IMR-90 (cell line): ENCODE measurements around the gene KDM1A. TPM values are rescaled to one million over a fixed set of nuclear protein-coding genes. Genes with fewer than 3 reads are reported as not detected.

Experiments used
- ATAC-seq: fragments of 200-7000 bp; cut with Tn5 transposase; 2 replicates; pipeline ENCODE4 v1.9.1; 2020; ENCODE audit warnings: low read depth, mild to moderate bottlenecking, moderate library complexity
- BruUV-seq: library from RNA; stranded (reverse); fragments of 400-500 nt; replicated peaks from 2 replicates; lab custom pipeline; 2021; lab: Mats Ljungman, UMichigan
- CTCF ChIA-PET: fragments of 300-600 bp; formaldehyde crosslinking; extraction: SDS; loops from one replicate; lab custom pipeline; 2021; ENCODE audit warnings: antibody characterized with exemption; lab: Yijun Ruan, JAX
- POLR2A ChIA-PET: fragments of 300-600 bp; sonication (Branson Sonifier 250); formaldehyde crosslinking; loops from one replicate; lab custom pipeline; 2022; ENCODE audit warnings: antibody characterized with exemption; ENCODE audit not compliant: unreplicated experiment; lab: Charles Lee
- DNase-seq: peaks from one replicate; pipeline ENCODE4 v3.0.0; 2013
- H2AFZ ChIP-seq: replicated peaks from 2 replicates; pipeline ENCODE3; 2013; ENCODE audit warnings: low read length, mild to moderate bottlenecking; ENCODE audit not compliant: poor library complexity
- H2AK5ac ChIP-seq: 2 replicates; pipeline ENCODE4 v1.6.1; 2013; ENCODE audit warnings: low read depth, low read length, inconsistent platforms
- H2AK9ac ChIP-seq: replicated peaks from 2 replicates; pipeline ENCODE3; 2013; ENCODE audit warnings: mild to moderate bottlenecking, low read depth, low read length, moderate library complexity; ENCODE audit not compliant: poor library complexity
- H2BK120ac ChIP-seq: 2 replicates; pipeline ENCODE4 v1.6.1; 2013; ENCODE audit warnings: low read depth, low read length, inconsistent platforms
- H2BK15ac ChIP-seq: 3 replicates; pipeline ENCODE4 v1.6.1; 2013; ENCODE audit warnings: low read depth, low read length, inconsistent platforms
- H2BK20ac ChIP-seq: 2 replicates; pipeline ENCODE4 v1.6.1; 2013; ENCODE audit warnings: low read depth, mild to moderate bottlenecking, inconsistent platforms, low read length, moderate library complexity
- H2BK5ac ChIP-seq: 2 replicates; pipeline ENCODE4 v1.6.1; 2013; ENCODE audit warnings: mild to moderate bottlenecking, low read depth, low read length, inconsistent platforms; ENCODE audit not compliant: poor library complexity, severe bottlenecking
- H3K14ac ChIP-seq: replicated peaks from 2 replicates; pipeline ENCODE4 v1.6.1; 2013; ENCODE audit warnings: low read depth, low read length, inconsistent platforms
- H3K18ac ChIP-seq: 2 replicates; pipeline ENCODE4 v1.6.1; 2013; ENCODE audit warnings: low read depth, low read length, control low read depth
- H3K23ac ChIP-seq: 2 replicates; pipeline ENCODE4 v1.6.1; 2013; ENCODE audit warnings: low read depth, low read length, inconsistent platforms
- H3K27ac ChIP-seq: 2 replicates; pipeline ENCODE4 v1.5.1; 2013; ENCODE audit warnings: mild to moderate bottlenecking, control low read depth, low read length; ENCODE audit not compliant: insufficient read depth
- H3K27me3 ChIP-seq: 2 replicates; pipeline ENCODE4 v1.6.1; 2013; ENCODE audit warnings: low read length; ENCODE audit not compliant: control insufficient read depth, insufficient read depth
- H3K36me3 ChIP-seq: 2 replicates; pipeline ENCODE4 v1.6.1; 2013; ENCODE audit warnings: low read length, mixed read lengths; ENCODE audit not compliant: control insufficient read depth, insufficient read depth
- H3K4ac ChIP-seq: 2 replicates; pipeline ENCODE4 v1.6.1; 2013; ENCODE audit warnings: low read depth, low read length, inconsistent platforms
- H3K4me1 ChIP-seq: 2 replicates; pipeline ENCODE4 v1.6.1; 2013; ENCODE audit warnings: low read length, mixed read lengths; ENCODE audit not compliant: control insufficient read depth, insufficient read depth
- H3K4me2 ChIP-seq: 2 replicates; pipeline ENCODE4 v1.6.1; 2013; ENCODE audit warnings: low read depth, mild to moderate bottlenecking, control low read depth, low read length, moderate library complexity
- H3K4me3 ChIP-seq: 2 replicates; pipeline ENCODE4 v1.5.1; 2013; ENCODE audit warnings: low read depth, mild to moderate bottlenecking, control low read depth, low read length, moderate library complexity; ENCODE audit not compliant: insufficient read depth
- H3K56ac ChIP-seq: 2 replicates; pipeline ENCODE4 v1.6.1; 2013; ENCODE audit warnings: low read length, inconsistent platforms; ENCODE audit not compliant: insufficient read depth; ENCODE audit errors: extremely low read depth
- H3K79me1 ChIP-seq, 2 experiments: 2 replicates each; pipeline ENCODE4 v1.6.1; 2013; ENCODE audit warnings: low read length in 2 of 2, inconsistent platforms in 1 of 2, low read depth in 1 of 2
- H3K9ac ChIP-seq: 2 replicates; pipeline ENCODE4 v1.6.1; 2013; ENCODE audit warnings: low read depth, low read length, control low read depth
- H3K9me1 ChIP-seq: 2 replicates; pipeline ENCODE4 v1.6.1; 2013; ENCODE audit warnings: low read length, inconsistent platforms; ENCODE audit not compliant: insufficient read depth
- H3K9me3 ChIP-seq: 2 replicates; pipeline ENCODE4 v1.6.1; 2013; ENCODE audit warnings: low read length; ENCODE audit not compliant: control insufficient read depth, insufficient read depth
- H4K20me1 ChIP-seq: 2 replicates; pipeline ENCODE4 v1.6.1; 2013; ENCODE audit warnings: low read length, inconsistent platforms; ENCODE audit not compliant: insufficient read depth
- H4K5ac ChIP-seq: 2 replicates; pipeline ENCODE4 v1.6.1; 2013; ENCODE audit warnings: mild to moderate bottlenecking, low read depth, low read length, control low read depth
- H4K8ac ChIP-seq, 2 experiments: 2 replicates each; pipeline ENCODE4 v1.6.1; 2013; ENCODE audit warnings: low read depth in 2 of 2, low read length in 2 of 2, control low read depth in 1 of 2, inconsistent platforms in 1 of 2
- H4K91ac ChIP-seq: 2 replicates; pipeline ENCODE4 v1.6.1; 2013; ENCODE audit warnings: low read depth, low read length, inconsistent platforms; ENCODE audit not compliant: insufficient read depth
- BHLHE40 ChIP-seq: fragments of 150-350 bp; IDR thresholded peaks from 2 replicates; pipeline ENCODE4 v1.6.1; 2016; ENCODE audit warnings: mild to moderate bottlenecking, low read depth, low read length
- CEBPB ChIP-seq: IDR thresholded peaks from 2 replicates; pipeline ENCODE4 v1.6.1; 2012; ENCODE audit warnings: low read depth, low read length, improper control_type of control experiment
- CHD1 ChIP-seq: IDR thresholded peaks from 2 replicates; pipeline ENCODE4 v1.6.1; 2012; ENCODE audit warnings: low read depth, low read length, improper control_type of control experiment
- CTCF ChIP-seq: conservative IDR thresholded peaks from 2 replicates; pipeline ENCODE4 v1.5.1; 2012; ENCODE audit warnings: mild to moderate bottlenecking, low read depth, low read length, improper control_type of control experiment
- ELK1 ChIP-seq: fragments of 150-350 bp; IDR thresholded peaks from 2 replicates; pipeline ENCODE4 v1.6.1; 2016; ENCODE audit warnings: low read depth, mild to moderate bottlenecking, low read length, moderate library complexity, borderline replicate concordance
- FOS ChIP-seq: fragments of 150-350 bp; IDR thresholded peaks from 2 replicates; pipeline ENCODE4 v1.6.1; 2016; ENCODE audit warnings: low read depth, low read length
- MAFK ChIP-seq: IDR thresholded peaks from 2 replicates; pipeline ENCODE4 v1.6.1; 2012; ENCODE audit warnings: low read depth, low read length, improper control_type of control experiment
- MAZ ChIP-seq: IDR thresholded peaks from 2 replicates; pipeline ENCODE4 v1.6.1; 2012; ENCODE audit warnings: low read depth, mild to moderate bottlenecking, low read length, improper control_type of control experiment, moderate library complexity, borderline replicate concordance
- MXI1 ChIP-seq: IDR thresholded peaks from 2 replicates; pipeline ENCODE4 v1.6.1; 2012; ENCODE audit warnings: low read depth, mild to moderate bottlenecking, low read length, moderate library complexity, borderline replicate concordance
- NFE2L2 ChIP-seq: fragments of 150-350 bp; IDR thresholded peaks from 2 replicates; pipeline ENCODE4 v1.6.1; 2016; ENCODE audit warnings: low read depth, mild to moderate bottlenecking, low read length
- POLR2A ChIP-seq: IDR thresholded peaks from 2 replicates; pipeline ENCODE4 v1.6.1; 2012; ENCODE audit warnings: mild to moderate bottlenecking, low read depth, low read length
- RAD21 ChIP-seq: IDR thresholded peaks from 2 replicates; pipeline ENCODE4 v1.6.1; 2012; ENCODE audit warnings: low read length, improper control_type of control experiment
- RCOR1 ChIP-seq: IDR thresholded peaks from 2 replicates; pipeline ENCODE4 v1.6.1; 2012; ENCODE audit warnings: mild to moderate bottlenecking, low read length, improper control_type of control experiment; ENCODE audit not compliant: insufficient replicate concordance
- RFX5 ChIP-seq: IDR thresholded peaks from 2 replicates; pipeline ENCODE4 v1.8.0; 2012; ENCODE audit warnings: low read depth, mild to moderate bottlenecking, low read length, moderate library complexity
- SMC3 ChIP-seq: fragments of 150-350 bp; IDR thresholded peaks from 2 replicates; pipeline ENCODE4 v1.6.1; 2016; ENCODE audit warnings: low read depth, mild to moderate bottlenecking, antibody characterized with exemption, low read length, moderate library complexity
- USF2 ChIP-seq: fragments of 150-350 bp; IDR thresholded peaks from 2 replicates; pipeline ENCODE4 v1.6.1; 2017; ENCODE audit warnings: mild to moderate bottlenecking, antibody characterized with exemption, low read length, low read depth
- WGBS, 2 experiments: methylation state at CpG; one replicate each; pipeline versions ENCODE4 v1.1.5 to v1.1.7; 2013; ENCODE audit warnings: missing lambda C conversion rate in 2 of 2; ENCODE audit not compliant: insufficient read length in 1 of 2; ENCODE audit errors: extremely low coverage in 2 of 2; 5-methylcytosine and 5-hydroxymethylcytosine counted together
- dilution Hi-C: fragments of 300-500 bp; cut with HindIII; formaldehyde crosslinking; loops from one replicate; pipeline ENCODE4 v1.14.3; 2018; ENCODE audit warnings: low sequenced_read_pairs; ENCODE audit not compliant: unreplicated experiment
- in situ Hi-C: fragments of 300-500 bp; cut with MboI; formaldehyde crosslinking; loops from 3 replicates; pipeline ENCODE4 v1.14.3; 2019; ENCODE audit warnings: low sequenced_read_pairs, inconsistent platforms, mixed read lengths
- intact Hi-C: fragments of 100-400 bp; cut with micrococcal nuclease; formaldehyde crosslinking; loops from 2 replicates; pipeline ENCODE4 v1.10.0; 2022
- polyA plus RNA-seq, 3 experiments: library from polyadenylated mRNA; depleted of rRNA; stranded (reverse); fragments of >200 nt; gene quantifications; 2 replicates each; pipeline ENCODE4 v1.2.3, GENCODE V29; 2012; ENCODE audit warnings: low replicate concordance in 1 of 3
- total RNA-seq: library from RNA; depleted of rRNA; stranded (reverse); fragments of >200 nt; gene quantifications from 2 replicates; pipeline ENCODE4 v1.2.3, GENCODE V29; 2012

The KDM1A gene
- total and polyA plus RNA-seq, 2 of the 4 experiments (the other 2 are of a cell fraction), result 58.7 to 104 TPM

GRCh38 chr1:22975694-22976093, 43.6 kb upstream of the KDM1A start:
- 94% methylated on average over 2 of the region's 3 CpGs; no CpG with 5 or more reads in 1 of the 2 experiments for WGBS, 2 experiments
- in situ Hi-C loops, result loop anchor here (5.0 to 25.0 kb wide), 4 partner anchors 212 to 662 kb away; partner anchors contain the start of gene E2F2
- H4K91ac ChIP-seq, result no peak overlapping the region
- H4K8ac ChIP-seq, result no peak overlapping the region
- ChIA-PET POLR2A (no interaction called here), CTCF (interaction anchor here (0.5 to 1.4 kb wide), 2 partner anchors 209 to 383 kb away, joined by 3 to 5 read pairs; no protein-coding TSS in a partner anchor)
- no peak overlapping the region for H2BK120ac ChIP-seq
- 0 out of 3 replicates have a peak overlapping the region, but pooled peaks have one; percentile 19 for H2BK15ac ChIP-seq
- no peaks in the 10 kb centered on the region for H3K36me3 ChIP-seq
- 0 out of 2 replicates have a peak overlapping the region, but pooled peaks have one; percentile 5 for H2AK5ac ChIP-seq
- H2AFZ ChIP-seq, result peak overlapping the region; percentile 44
- no peak overlapping the region for H3K23ac ChIP-seq
- no peaks in the 10 kb centered on the region; the same call in 1 of the 2 replicates for H3K4me1 ChIP-seq
- H3K9me1 ChIP-seq, result peaks cover 6% of the 10 kb centered on the region; the same call in 1 of the 2 replicates
- BruUV-seq, result no TSS peak
- H4K20me1 ChIP-seq, result no peaks in the 10 kb centered on the region
- TF ChIP-seq ELK1 (no peak), CTCF (no peak), CHD1 (no peak), FOS (no peak), POLR2A (no peak), RAD21 (no peak), MAFK (no peak), MXI1 (no peak), USF2 (no peak), MAZ (no peak), SMC3 (no peak), RFX5 (no peak), BHLHE40 (no peak), RCOR1 (no peak), CEBPB (no peak), NFE2L2 (no peak)
- H3K9me3 ChIP-seq, result no peaks in the 10 kb centered on the region
- H3K27ac ChIP-seq, result no peak overlapping the region
- no peak overlapping the region for H3K4me2 ChIP-seq
- ATAC-seq, result no peak
- H4K5ac ChIP-seq, result no peak overlapping the region
- H3K4ac ChIP-seq, result peak overlapping the region; percentile 21; the same call in 1 of the 2 replicates
- no peak overlapping the region for H3K9ac ChIP-seq
- H3K56ac ChIP-seq, result no peak overlapping the region
- peaks cover 34% of the 10 kb centered on the region for H3K27me3 ChIP-seq
- H2AK9ac ChIP-seq, result peak overlapping the region; percentile 20
- intact Hi-C loops, result loop anchor here (1.0 to 10.0 kb wide), 7 partner anchors 97 to 659 kb away; no protein-coding TSS in a partner anchor
- H3K18ac ChIP-seq, result no peak overlapping the region
- H3K79me1 ChIP-seq, result no peaks in the 10 kb centered on the region
- H3K14ac ChIP-seq, result no peak overlapping the region
- H2BK20ac ChIP-seq, result no peak overlapping the region
- dilution Hi-C loops, result no loop called here
- DNase-seq, result peak; percentile 13
- no peak overlapping the region for H3K4me3 ChIP-seq
- no peak overlapping the region for H2BK5ac ChIP-seq
